Hepatocyte (in vitro differentiated cells): ENCODE data around the gene SIDT2. TPM values are rescaled to one million over a fixed set of nuclear protein-coding genes. Genes with fewer than 3 reads are reported as not detected.

Experiments used
- DNase-seq: peaks from one replicate; pipeline ENCODE4 v3.0.0-alpha.2; 2016; ENCODE audit warnings: low spot score
- H2AFZ ChIP-seq: fragments of 200-600 bp; sonication (generic); 2 replicates; pipeline ENCODE4 v1.6.0; 2016; ENCODE audit warnings: antibody characterized with exemption, mild to moderate bottlenecking
- H3K27ac ChIP-seq: fragments of 200-600 bp; sonication (generic); 2 replicates; pipeline ENCODE4 v1.5.1; 2016; ENCODE audit warnings: mild to moderate bottlenecking
- H3K27me3 ChIP-seq: fragments of 200-600 bp; sonication (generic); 2 replicates; pipeline ENCODE4 v1.6.1; 2016
- H3K36me3 ChIP-seq: fragments of 200-600 bp; sonication (generic); replicated peaks from 2 replicates; pipeline ENCODE4 v1.5.1; 2016; ENCODE audit warnings: low read depth; ENCODE audit not compliant: insufficient read depth
- H3K4me1 ChIP-seq: fragments of 200-600 bp; sonication (generic); 2 replicates; pipeline ENCODE4 v1.5.1; 2016; ENCODE audit warnings: mild to moderate bottlenecking, moderate library complexity; ENCODE audit not compliant: insufficient read depth
- H3K4me2 ChIP-seq: fragments of 200-600 bp; sonication (generic); 2 replicates; pipeline ENCODE4 v1.6.0; 2016
- H3K4me3 ChIP-seq: fragments of 200-600 bp; sonication (generic); 2 replicates; pipeline ENCODE4 v1.5.1; 2016; ENCODE audit warnings: mild to moderate bottlenecking
- H3K79me2 ChIP-seq: fragments of 200-600 bp; sonication (generic); 2 replicates; pipeline ENCODE4 v1.6.0; 2017; ENCODE audit warnings: mild to moderate bottlenecking
- H3K9me2 ChIP-seq: fragments of 200-600 bp; sonication (generic); replicated peaks from 2 replicates; pipeline ENCODE4 v1.6.0; 2017; ENCODE audit warnings: mild to moderate bottlenecking; ENCODE audit not compliant: insufficient read depth
- H3K9me3 ChIP-seq: fragments of 200-600 bp; sonication (generic); 2 replicates; pipeline ENCODE4 v1.5.1; 2016; ENCODE audit warnings: low read depth, mild to moderate bottlenecking
- H4K20me1 ChIP-seq: fragments of 200-600 bp; sonication (generic); 2 replicates; pipeline ENCODE4 v1.6.0; 2016; ENCODE audit warnings: mild to moderate bottlenecking; ENCODE audit not compliant: insufficient read depth, poor library complexity, severe bottlenecking
- EZH2 ChIP-seq: fragments of 200-600 bp; sonication (generic); IDR thresholded peaks from 2 replicates; pipeline ENCODE4 v1.6.1; 2016; ENCODE audit warnings: antibody characterized with exemption, mild to moderate bottlenecking, borderline replicate concordance
- EZH2phosphoT487 ChIP-seq: fragments of 200-600 bp; sonication (generic); IDR thresholded peaks from one replicate; pipeline ENCODE4 v1.6.1; 2018; ENCODE audit warnings: antibody characterized with exemption, mild to moderate bottlenecking, low read depth, moderate library complexity; ENCODE audit not compliant: unreplicated experiment, severe bottlenecking
- WGBS: methylation state at CpG from one replicate; pipeline ENCODE4 v1.1.6; 2016; ENCODE audit warnings: low lambda C conversion rate; ENCODE audit errors: missing lambda C conversion rate; 5-methylcytosine and 5-hydroxymethylcytosine counted together
- polyA plus RNA-seq: library from polyadenylated mRNA; unstranded; fragments of >200 nt; fragmentation: Nextera tagmentation; extraction: Ambion mirVana; gene quantifications from 2 replicates; pipeline ENCODE4 v1.2.1, GENCODE V29; 2016
- total RNA-seq: library from RNA; depleted of rRNA; stranded (reverse); fragments of >200 nt; gene quantifications from 2 replicates; pipeline ENCODE4 v1.2.3, GENCODE V29; 2014
- TF ChIP-seq, protein P1 (sequence below): fragments of 200-600 bp; sonication (generic); IDR thresholded peaks from 2 replicates; pipeline ENCODE4 v1.5.1; 2016; ENCODE audit warnings: antibody characterized with exemption, mild to moderate bottlenecking; ENCODE audit not compliant: poor library complexity

SIDT2 gene
- total and polyA plus RNA-seq, 2 experiments from 2014 or later = 16.7 to 27.1 TPM

DNA sequence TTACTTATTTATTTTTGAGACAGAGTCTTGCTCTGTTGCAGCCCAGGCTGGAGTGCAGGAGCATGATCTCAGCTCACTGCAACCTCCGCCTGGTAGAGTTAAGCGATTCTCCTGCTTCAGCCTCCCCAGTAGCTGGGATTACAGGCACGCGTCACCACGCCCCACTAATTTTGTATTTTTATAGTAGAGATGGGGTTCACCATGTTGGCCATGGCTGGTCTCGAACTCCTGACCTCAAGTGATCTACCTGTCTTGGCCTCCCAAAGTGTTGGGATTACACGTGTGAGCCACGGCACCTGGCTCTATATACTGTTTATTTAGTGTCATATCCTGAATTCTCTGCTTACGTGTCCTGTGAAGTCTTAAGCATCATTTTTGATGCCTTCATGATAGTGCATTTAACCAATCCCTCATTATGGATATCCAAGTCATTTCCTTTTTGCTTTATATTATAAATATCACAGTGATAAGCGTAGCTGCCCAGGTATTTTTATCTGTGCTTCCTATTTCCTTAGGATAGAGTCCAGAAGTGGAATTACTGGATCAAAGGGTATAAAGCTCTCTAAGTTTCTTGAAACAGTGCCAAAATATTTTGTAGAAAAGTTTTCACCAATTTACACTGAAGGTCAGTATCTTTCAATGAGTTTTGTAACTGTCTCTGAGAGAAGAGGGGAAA lies 871 bp upstream of the SIDT2 start:
- 82% methylated on average over 10 of the region's 10 CpGs for WGBS
- Histone ChIP-seq H3K27ac (peak overlapping the region; percentile 95), H3K9me3 (no peaks in the 10 kb centered on the region), H3K4me3 (peak overlapping the region; percentile 25), H3K36me3 (no peaks in the 10 kb centered on the region), H4K20me1 (no peaks in the 10 kb centered on the region), H3K9me2 (no peaks in the 10 kb centered on the region), H3K4me1 (peaks cover 21% of the 10 kb centered on the region), H3K27me3 (no peaks in the 10 kb centered on the region), H3K79me2 (peaks cover 7% of the 10 kb centered on the region), H3K4me2 (peak overlapping the region; percentile 82), H2AFZ (peak overlapping the region; percentile 53)
- TF ChIP-seq EZH2phosphoT487 = no peak
- no peak for TF ChIP-seq EZH2
- TF ChIP-seq, protein P1, sequence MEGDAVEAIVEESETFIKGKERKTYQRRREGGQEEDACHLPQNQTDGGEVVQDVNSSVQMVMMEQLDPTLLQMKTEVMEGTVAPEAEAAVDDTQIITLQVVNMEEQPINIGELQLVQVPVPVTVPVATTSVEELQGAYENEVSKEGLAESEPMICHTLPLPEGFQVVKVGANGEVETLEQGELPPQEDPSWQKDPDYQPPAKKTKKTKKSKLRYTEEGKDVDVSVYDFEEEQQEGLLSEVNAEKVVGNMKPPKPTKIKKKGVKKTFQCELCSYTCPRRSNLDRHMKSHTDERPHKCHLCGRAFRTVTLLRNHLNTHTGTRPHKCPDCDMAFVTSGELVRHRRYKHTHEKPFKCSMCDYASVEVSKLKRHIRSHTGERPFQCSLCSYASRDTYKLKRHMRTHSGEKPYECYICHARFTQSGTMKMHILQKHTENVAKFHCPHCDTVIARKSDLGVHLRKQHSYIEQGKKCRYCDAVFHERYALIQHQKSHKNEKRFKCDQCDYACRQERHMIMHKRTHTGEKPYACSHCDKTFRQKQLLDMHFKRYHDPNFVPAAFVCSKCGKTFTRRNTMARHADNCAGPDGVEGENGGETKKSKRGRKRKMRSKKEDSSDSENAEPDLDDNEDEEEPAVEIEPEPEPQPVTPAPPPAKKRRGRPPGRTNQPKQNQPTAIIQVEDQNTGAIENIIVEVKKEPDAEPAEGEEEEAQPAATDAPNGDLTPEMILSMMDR = no peak
- DNase-seq = no peak

- no peaks in the 10 kb centered on the region for H3K36me3 ChIP-seq
- H3K4me2 ChIP-seq = peak overlapping the region; percentile 82
- peaks cover 13% of the 10 kb centered on the region for H3K4me1 ChIP-seq
- no peaks in the 10 kb centered on the region for H3K9me3 ChIP-seq
- WGBS = 3% methylated on average over 36 of the region's 39 CpGs
- H3K4me3 ChIP-seq = peak overlapping the region; percentile 46
- H3K27me3 ChIP-seq = no peaks in the 10 kb centered on the region
- peaks cover 7% of the 10 kb centered on the region for H3K79me2 ChIP-seq
- TF ChIP-seq, protein P1 = no peak
- TF ChIP-seq EZH2phosphoT487 = no peak
- TF ChIP-seq EZH2 = no peak
- peak overlapping the region; percentile 95 for H3K27ac ChIP-seq
- H3K9me2 ChIP-seq = no peaks in the 10 kb centered on the region
- no peaks in the 10 kb centered on the region for H4K20me1 ChIP-seq
- DNase-seq = peak; percentile 54
- peak overlapping the region; percentile 61 for H2AFZ ChIP-seq
Observed at GRCh38 chr11:117179048-117179999, 781 bp downstream of the SIDT2 start.

GRCh38 chr11:117180020-117180419 lies 1.5 kb downstream of the SIDT2 start:
- no peak for DNase-seq
- 44% methylated on average over 4 of the region's 4 CpGs for WGBS
- Histone ChIP-seq H4K20me1 (no peaks in the 10 kb centered on the region), H3K4me1 (peaks cover 13% of the 10 kb centered on the region), H3K9me3 (no peaks in the 10 kb centered on the region), H2AFZ (no peak overlapping the region), H3K9me2 (no peaks in the 10 kb centered on the region), H3K4me3 (peak overlapping the region; percentile 46), H3K27me3 (no peaks in the 10 kb centered on the region), H3K79me2 (peaks cover 7% of the 10 kb centered on the region), H3K4me2 (peak overlapping the region; percentile 82), H3K27ac (peak overlapping the region; percentile 95), H3K36me3 (no peaks in the 10 kb centered on the region)
- TF ChIP-seq EZH2 (no peak), EZH2phosphoT487 (no peak)
- TF ChIP-seq, protein P1 = no peak
